PC-3 (cell line): ENCODE data around the gene PTPRQ. TPM values are rescaled to one million over a fixed set of nuclear protein-coding genes. Genes with fewer than 3 reads are reported as not detected.
A peak's percentile ranks its signal among the peaks of the same experiment; 100 is the strongest.

ENCODE experiments used
- ATAC-seq: fragments of 200-7000 bp; cut with Tn5 transposase; 2 replicates; pipeline ENCODE4 v1.9.1; 2020; ENCODE audit warnings: mild to moderate bottlenecking, moderate library complexity
- BruUV-seq: library from RNA; stranded (reverse); fragments of 400-500 nt; replicated peaks from 2 replicates; lab custom pipeline; 2021; lab: Mats Ljungman, UMichigan
- CTCF ChIA-PET: fragments of 300-600 bp; sonication (Branson Sonifier 250); formaldehyde crosslinking; loops from one replicate; lab custom pipeline; 2022; ENCODE audit warnings: antibody characterized with exemption; lab: Charles Lee
- POLR2A ChIA-PET: fragments of 300-600 bp; sonication (Branson Sonifier 250); formaldehyde crosslinking; loops from one replicate; lab custom pipeline; 2022; ENCODE audit warnings: antibody characterized with exemption; ENCODE audit not compliant: unreplicated experiment; lab: Charles Lee
- DNase-seq: peaks from one replicate; pipeline ENCODE4 v3.0.0-alpha.2; 2015
- H2AFZ ChIP-seq: fragments of 300-600 bp; sonication (generic); 2 replicates; pipeline ENCODE4 v1.6.0; 2016; ENCODE audit warnings: antibody characterized with exemption, low read length
- H3F3A ChIP-seq: fragments of 300-600 bp; sonication (generic); one replicate; pipeline ENCODE4 v1.6.0; 2017; ENCODE audit warnings: antibody characterized with exemption, low read length, control low read depth, mild to moderate bottlenecking; ENCODE audit not compliant: unreplicated experiment
- H3K27ac ChIP-seq: fragments of 300-600 bp; sonication (generic); 2 replicates; pipeline ENCODE4 v1.5.1; 2016; ENCODE audit warnings: mild to moderate bottlenecking, low read length
- H3K27me3 ChIP-seq: fragments of 300-600 bp; sonication (generic); 2 replicates; pipeline ENCODE4 v1.6.1; 2016; ENCODE audit warnings: low read length, mixed read lengths
- H3K36me3 ChIP-seq: fragments of 300-600 bp; sonication (generic); 2 replicates; pipeline ENCODE4 v1.6.1; 2016; ENCODE audit warnings: low read depth, mixed run types, low read length, mixed read lengths
- H3K4me1 ChIP-seq: fragments of 300-600 bp; sonication (generic); 2 replicates; pipeline ENCODE4 v1.5.1; 2016; ENCODE audit warnings: low read length; ENCODE audit not compliant: insufficient read depth
- H3K4me2 ChIP-seq: fragments of 300-600 bp; sonication (generic); 2 replicates; pipeline ENCODE4 v1.6.0; 2016; ENCODE audit warnings: low read length
- H3K4me3 ChIP-seq: fragments of 300-600 bp; sonication (generic); 2 replicates; pipeline ENCODE4 v1.5.1; 2016; ENCODE audit warnings: mild to moderate bottlenecking, low read length, mixed read lengths
- H3K79me2 ChIP-seq: fragments of 300-600 bp; sonication (generic); 2 replicates; pipeline ENCODE4 v1.6.1; 2017; ENCODE audit warnings: low read length, mixed read lengths
- H3K9ac ChIP-seq: fragments of 300-600 bp; sonication (generic); 2 replicates; pipeline ENCODE4 v1.6.0; 2016; ENCODE audit warnings: mild to moderate bottlenecking, low read length
- H3K9me2 ChIP-seq: fragments of 300-600 bp; sonication (generic); replicated peaks from 2 replicates; pipeline ENCODE4 v1.6.1; 2016; ENCODE audit warnings: mixed run types, low read length, mixed read lengths
- H3K9me3 ChIP-seq: fragments of 300-600 bp; sonication (generic); 2 replicates; pipeline ENCODE4 v1.6.1; 2016; ENCODE audit warnings: low read length, mixed read lengths
- H4K20me1 ChIP-seq: fragments of 300-600 bp; sonication (generic); 2 replicates; pipeline ENCODE4 v1.6.1; 2016; ENCODE audit warnings: low read length, mixed read lengths
- EZH2 ChIP-seq: fragments of 300-600 bp; sonication (generic); IDR thresholded peaks from one replicate; pipeline ENCODE4 v1.6.1; 2017; ENCODE audit warnings: antibody characterized with exemption, mild to moderate bottlenecking, low read length; ENCODE audit not compliant: unreplicated experiment
- EZH2phosphoT487 ChIP-seq: fragments of 300-600 bp; sonication (generic); IDR thresholded peaks from 2 replicates; pipeline ENCODE4 v1.6.1; 2018; ENCODE audit warnings: mild to moderate bottlenecking, antibody characterized with exemption, low read length, borderline replicate concordance
- intact Hi-C: fragments of 100-400 bp; cut with micrococcal nuclease; formaldehyde crosslinking; loops from 2 replicates; pipeline ENCODE4 v1.9.0; 2023
- total RNA-seq: library from RNA; depleted of rRNA; stranded (reverse); fragments of >200 nt; gene quantifications from 2 replicates; pipeline ENCODE4 v1.2.3, GENCODE V29; 2014
- TF ChIP-seq, protein P1 (sequence below): fragments of 300-600 bp; sonication (generic); conservative IDR thresholded peaks from 2 replicates; pipeline ENCODE4 v1.5.1; 2017; ENCODE audit warnings: antibody characterized with exemption, low read depth, mild to moderate bottlenecking, low read length

Gene PTPRQ
- total RNA-seq, 1 experiment from 2014 or later: 0.07 TPM

DNA sequence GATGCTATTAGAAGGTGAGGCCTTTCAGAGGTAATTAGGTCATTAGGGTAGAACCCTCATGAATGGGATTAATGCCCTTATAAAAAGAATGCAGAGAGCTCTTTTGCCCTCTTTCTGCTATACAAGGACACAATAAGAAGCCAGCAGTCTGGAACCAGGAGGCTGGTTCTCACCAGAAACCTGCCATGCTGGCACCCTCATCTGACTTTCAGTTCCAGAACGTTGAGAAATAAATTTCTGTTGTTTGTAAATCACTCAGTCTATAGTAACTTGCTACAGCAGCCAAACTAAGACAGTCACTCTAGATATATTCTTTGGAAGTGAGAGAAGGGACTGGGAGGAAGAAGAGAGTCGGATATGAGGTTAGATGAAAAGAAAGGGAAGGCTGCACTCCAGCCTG is 138.4 kb downstream of the PTPRQ start:
- no TSS peak for BruUV-seq
- H3K27me3 ChIP-seq: no peaks in the 10 kb centered on the region
- ChIA-PET CTCF (no interaction called here), POLR2A (no interaction called here)
- H3K9me2 ChIP-seq: no peaks in the 10 kb centered on the region
- no peak overlapping the region for H3K9ac ChIP-seq
- TF ChIP-seq, protein P1, sequence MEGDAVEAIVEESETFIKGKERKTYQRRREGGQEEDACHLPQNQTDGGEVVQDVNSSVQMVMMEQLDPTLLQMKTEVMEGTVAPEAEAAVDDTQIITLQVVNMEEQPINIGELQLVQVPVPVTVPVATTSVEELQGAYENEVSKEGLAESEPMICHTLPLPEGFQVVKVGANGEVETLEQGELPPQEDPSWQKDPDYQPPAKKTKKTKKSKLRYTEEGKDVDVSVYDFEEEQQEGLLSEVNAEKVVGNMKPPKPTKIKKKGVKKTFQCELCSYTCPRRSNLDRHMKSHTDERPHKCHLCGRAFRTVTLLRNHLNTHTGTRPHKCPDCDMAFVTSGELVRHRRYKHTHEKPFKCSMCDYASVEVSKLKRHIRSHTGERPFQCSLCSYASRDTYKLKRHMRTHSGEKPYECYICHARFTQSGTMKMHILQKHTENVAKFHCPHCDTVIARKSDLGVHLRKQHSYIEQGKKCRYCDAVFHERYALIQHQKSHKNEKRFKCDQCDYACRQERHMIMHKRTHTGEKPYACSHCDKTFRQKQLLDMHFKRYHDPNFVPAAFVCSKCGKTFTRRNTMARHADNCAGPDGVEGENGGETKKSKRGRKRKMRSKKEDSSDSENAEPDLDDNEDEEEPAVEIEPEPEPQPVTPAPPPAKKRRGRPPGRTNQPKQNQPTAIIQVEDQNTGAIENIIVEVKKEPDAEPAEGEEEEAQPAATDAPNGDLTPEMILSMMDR: no peak
- TF ChIP-seq EZH2phosphoT487: no peak
- TF ChIP-seq EZH2: no peak
- H3K27ac ChIP-seq: no peak overlapping the region
- no peak overlapping the region for H3K4me2 ChIP-seq
- ATAC-seq (no peak), DNase-seq (no peak)
- intact Hi-C loops: no loop called here
- no peaks in the 10 kb centered on the region for H3F3A ChIP-seq
- no peaks in the 10 kb centered on the region for H4K20me1 ChIP-seq
- no peaks in the 10 kb centered on the region for H3K79me2 ChIP-seq
- no peak overlapping the region for H3K4me3 ChIP-seq
- no peak overlapping the region for H2AFZ ChIP-seq
- no peaks in the 10 kb centered on the region for H3K9me3 ChIP-seq
- peaks cover 8% of the 10 kb centered on the region; the same call in 1 of the 2 replicates for H3K4me1 ChIP-seq
- no peaks in the 10 kb centered on the region for H3K36me3 ChIP-seq

DNA sequence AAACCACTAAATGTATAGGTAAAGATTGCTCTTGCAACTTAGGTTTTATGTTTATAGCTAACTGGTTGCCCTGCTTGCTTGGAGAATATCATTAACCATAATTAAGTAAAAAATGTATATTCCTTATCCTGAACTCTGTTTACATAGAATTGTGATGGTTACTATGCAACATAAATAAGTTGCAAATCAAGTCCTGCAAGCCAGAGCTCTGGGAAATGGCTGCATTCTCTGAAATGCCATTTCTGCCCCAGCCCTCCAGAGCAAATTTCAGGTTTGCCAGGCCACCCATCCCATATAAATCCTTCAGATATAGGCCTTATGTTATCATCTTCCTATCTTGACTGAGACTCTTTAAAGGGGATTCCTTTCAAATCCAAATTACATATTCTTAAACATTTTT is 145.0 kb downstream of the PTPRQ start:
- DNase-seq: peak; percentile 14
- ChIA-PET POLR2A (no interaction called here), CTCF (no interaction called here)
- H3K79me2 ChIP-seq: no peaks in the 10 kb centered on the region
- intact Hi-C loops: no loop called here
- peaks cover 8% of the 10 kb centered on the region for H3K4me1 ChIP-seq
- H3K9ac ChIP-seq: no peak overlapping the region
- no peak overlapping the region for H3K27ac ChIP-seq
- no peaks in the 10 kb centered on the region for H3K36me3 ChIP-seq
- H3F3A ChIP-seq: no peaks in the 10 kb centered on the region
- TF ChIP-seq, protein P1: no peak
- TF ChIP-seq EZH2 (no peak), EZH2phosphoT487 (no peak)
- BruUV-seq: no TSS peak
- H3K9me2 ChIP-seq: no peaks in the 10 kb centered on the region
- H3K27me3 ChIP-seq: no peaks in the 10 kb centered on the region
- H3K4me2 ChIP-seq: no peak overlapping the region
- ATAC-seq: no peak; the same call in 1 of the 2 replicates
- H3K9me3 ChIP-seq: no peaks in the 10 kb centered on the region
- no peak overlapping the region for H2AFZ ChIP-seq
- no peak overlapping the region for H3K4me3 ChIP-seq
- H4K20me1 ChIP-seq: no peaks in the 10 kb centered on the region

- Histone ChIP-seq H3K79me2 (no peaks in the 10 kb centered on the region), H3K4me3 (no peak overlapping the region), H3K4me2 (no peak overlapping the region), H3K9me2 (no peaks in the 10 kb centered on the region), H3K9me3 (no peaks in the 10 kb centered on the region), H3K36me3 (no peaks in the 10 kb centered on the region), H3K27ac (no peak overlapping the region), H2AFZ (no peak overlapping the region), H4K20me1 (no peaks in the 10 kb centered on the region), H3K4me1 (peaks cover 8% of the 10 kb centered on the region), H3K27me3 (no peaks in the 10 kb centered on the region), H3F3A (no peaks in the 10 kb centered on the region), H3K9ac (no peak overlapping the region)
- DNase-seq (no peak), ATAC-seq (no peak)
- ChIA-PET CTCF (no interaction called here), POLR2A (no interaction called here)
- intact Hi-C loops: no loop called here
- TF ChIP-seq EZH2: no peak
- TF ChIP-seq, protein P1: no peak
- TF ChIP-seq EZH2phosphoT487: no peak
- no TSS peak for BruUV-seq
Observed at GRCh38 chr12:80590085-80590484, 146.1 kb downstream of the PTPRQ start.
